Endothelial cell of umbilical vein (primary cell): ENCODE results near the gene PRSS3. TPM values are rescaled to one million over a fixed set of nuclear protein-coding genes. Genes with fewer than 3 reads are reported as not detected.
"Not testable (repeated sequence)": the region's sequence is repeated elsewhere in the genome, so short reads cannot be mapped to it uniquely, and the experiment has no call there.

Source experiments
- BruUV-seq: library from RNA; stranded (reverse); fragments of 400-500 nt; replicated peaks from 2 replicates; lab custom pipeline; 2021; lab: Mats Ljungman, UMichigan
- CTCF ChIA-PET: fragments of 300-600, 350-600 bp; sonication (Branson Sonifier 250); formaldehyde crosslinking; loops from one replicate; lab custom pipeline; 2021; ENCODE audit warnings: antibody characterized with exemption, inconsistent platforms; lab: Charles Lee
- POLR2A ChIA-PET: fragments of 300-600, 350-600 bp; sonication (Branson Sonifier 250); formaldehyde crosslinking; loops from one replicate; lab custom pipeline; 2021; ENCODE audit warnings: antibody characterized with exemption, inconsistent platforms; lab: Charles Lee
- DNase-seq: peaks from one replicate; pipeline ENCODE4 v3.0.0-alpha.2; 2011; ENCODE audit warnings: low read depth, low spot score
- FAIRE-seq: peaks from 2 replicates; lab custom pipeline; 2011; peaks lifted over from hg19 to GRCh38; lab: Jason Lieb, UNC
- H2AFZ ChIP-seq: 2 replicates; pipeline ENCODE4 v1.6.0; 2012; ENCODE audit warnings: low read depth, low read length, control low read depth, inconsistent platforms
- H3K27ac ChIP-seq: 2 replicates; pipeline ENCODE4 v1.5.1; 2011; ENCODE audit warnings: low read depth, mild to moderate bottlenecking, control low read depth, low read length, moderate library complexity; ENCODE audit not compliant: insufficient read depth
- H3K27me3 ChIP-seq, 2 experiments: 2 replicates each; pipeline versions ENCODE4 v1.6.0 to v1.6.1; 2011; ENCODE audit warnings: low read length in 2 of 2, mixed read lengths in 1 of 2; ENCODE audit not compliant: control insufficient read depth in 2 of 2, insufficient read depth in 2 of 2
- H3K36me3 ChIP-seq, 2 experiments: 2 replicates in 1 of 2; 3 replicates in 1 of 2; pipeline ENCODE4 v1.5.1; 2011; ENCODE audit warnings: low read length in 2 of 2, mild to moderate bottlenecking in 1 of 2, moderate library complexity in 1 of 2; ENCODE audit not compliant: control insufficient read depth in 2 of 2, insufficient read depth in 2 of 2; ENCODE audit errors: extremely low read depth in 1 of 2
- H3K4me1 ChIP-seq: 3 replicates; pipeline ENCODE4 v1.5.1; 2011; ENCODE audit warnings: mild to moderate bottlenecking, low read length; ENCODE audit not compliant: control insufficient read depth, insufficient read depth; ENCODE audit errors: extremely low read depth
- H3K4me2 ChIP-seq: 2 replicates; pipeline ENCODE4 v1.6.1; 2011; ENCODE audit warnings: low read length, control low read depth, mixed read lengths; ENCODE audit not compliant: insufficient read depth
- H3K4me3 ChIP-seq, 3 experiments: fragments of 200-600 bp in 1 of 3; sonication (generic), shearing (Covaris generic) in 1 of 3; replicated peaks in 1 of 3; 2 replicates each; pipeline ENCODE4 v1.5.1; 2011 to 2016; ENCODE audit warnings: control low read depth in 3 of 3, low read length in 3 of 3, mild to moderate bottlenecking in 2 of 3, inconsistent platforms in 1 of 3, low read depth in 1 of 3, moderate library complexity in 1 of 3; ENCODE audit not compliant: insufficient read depth in 1 of 3
- H3K79me2 ChIP-seq: 2 replicates; pipeline ENCODE4 v1.6.0; 2012; ENCODE audit warnings: low read length, inconsistent platforms; ENCODE audit not compliant: control insufficient read depth, insufficient read depth
- H3K9ac ChIP-seq: replicated peaks from 2 replicates; pipeline ENCODE3; 2011; ENCODE audit warnings: low read length, control low read depth; ENCODE audit not compliant: insufficient read depth; ENCODE audit errors: extremely low read depth
- H3K9me1 ChIP-seq: replicated peaks from 3 replicates; pipeline ENCODE4 v1.6.0; 2011; ENCODE audit warnings: mild to moderate bottlenecking, low read length; ENCODE audit not compliant: control insufficient read depth, insufficient read depth; ENCODE audit errors: extremely low read depth
- H3K9me3 ChIP-seq: replicated peaks from 2 replicates; pipeline ENCODE4 v1.5.1; 2012; ENCODE audit warnings: low read length, inconsistent platforms; ENCODE audit not compliant: control insufficient read depth, insufficient read depth
- H4K20me1 ChIP-seq: replicated peaks from 2 replicates; pipeline ENCODE3; 2011; ENCODE audit warnings: mild to moderate bottlenecking, low read length; ENCODE audit not compliant: control insufficient read depth, insufficient read depth; ENCODE audit errors: extremely low read depth
- EZH2 ChIP-seq: IDR thresholded peaks from 2 replicates; pipeline ENCODE4 v1.6.1; 2012; ENCODE audit warnings: borderline replicate concordance, low read depth, mild to moderate bottlenecking, moderate library complexity, low read length, inconsistent platforms; ENCODE audit not compliant: severe bottlenecking
- JUN ChIP-seq: IDR thresholded peaks from 2 replicates; pipeline ENCODE4 v1.6.1; 2011; ENCODE audit warnings: borderline replicate concordance, low read depth; ENCODE audit not compliant: insufficient read length, insufficient read depth
- dilution Hi-C: fragments of 300-500 bp; cut with MboI; formaldehyde crosslinking; loops from one replicate; pipeline ENCODE4 v1.15.0; 2019; ENCODE audit warnings: low sequenced_read_pairs; ENCODE audit not compliant: extremely low pct_ligation_motif_present
- intact Hi-C: fragments of 100-400 bp; cut with micrococcal nuclease; formaldehyde crosslinking; loops from one replicate; pipeline ENCODE4 v1.10.0; 2022
- polyA plus RNA-seq, 4 experiments: library from polyadenylated mRNA; depleted of rRNA in 3 of 4; stranded (reverse) in 3 of 4; unstranded in 1 of 4; fragments of >200 nt; gene quantifications; 2 replicates each; pipeline versions ENCODE4 v1.2.1 to v1.2.3, GENCODE V29; 2011 to 2012; ENCODE audit warnings: missing spikeins in 1 of 4
- total RNA-seq: library from RNA; stranded (reverse); gene quantifications from 2 replicates; pipeline ENCODE4 v1.2.3, GENCODE V29; 2021

The PRSS3 gene
- total and polyA plus RNA-seq, 2 donors (not counting 3 experiments of a cell fraction or from before 2014, with no cell fraction given), result 3.7 to 4.4 TPM

DNA sequence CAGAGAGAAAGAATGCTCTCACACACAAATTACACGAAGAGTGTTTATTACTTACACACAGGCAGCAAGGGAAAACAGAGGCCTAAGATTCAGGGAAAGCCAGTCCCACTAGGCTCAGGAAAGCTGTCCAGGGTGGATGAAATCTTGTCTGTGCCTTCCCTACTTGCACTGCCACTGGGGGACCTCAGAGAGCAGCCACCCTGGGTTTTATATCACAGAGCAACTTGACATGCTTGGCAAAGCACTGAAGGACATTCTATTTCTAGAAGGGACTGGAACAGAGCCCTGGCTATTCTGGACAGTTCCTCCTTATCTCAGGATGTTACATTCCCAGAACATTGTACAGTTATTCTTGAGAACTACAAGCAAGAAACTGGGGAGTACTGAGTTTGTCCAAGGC, 7.5 kb upstream of the PRSS3 start:
- intact Hi-C loops, result no loop called here
- TF ChIP-seq EZH2 (no peak), JUN (no peak)
- FAIRE-seq (no peak), DNase-seq (no peak)
- peaks cover 5% of the 10 kb centered on the region for H3K4me1 ChIP-seq
- ChIA-PET CTCF (interaction anchor here (1.0 to 2.5 kb wide), 7 partner anchors 9 to 286 kb away, joined by 3 to 15 read pairs (median 6); no protein-coding TSS in a partner anchor), POLR2A (no interaction called here)
- no peaks in the 10 kb centered on the region for H3K9me3 ChIP-seq
- H3K27ac ChIP-seq, result no peak overlapping the region
- no peaks in the 10 kb centered on the region for H3K9me1 ChIP-seq
- H3K4me3 ChIP-seq, result no peak overlapping the region
- H4K20me1 ChIP-seq, result no peaks in the 10 kb centered on the region
- H2AFZ ChIP-seq, result no peak overlapping the region
- H3K9ac ChIP-seq, result no peak overlapping the region
- dilution Hi-C loops, result no loop called here
- H3K79me2 ChIP-seq, result no peaks in the 10 kb centered on the region
- H3K36me3 ChIP-seq, result no peaks in the 10 kb centered on the region
- H3K4me2 ChIP-seq, result no peak overlapping the region
- no TSS peak for BruUV-seq
- no peaks in the 10 kb centered on the region for H3K27me3 ChIP-seq

- POLR2A ChIA-PET, H3K9ac ChIP-seq, H3K4me1 ChIP-seq, dilution Hi-C loops, H4K20me1 ChIP-seq, H3K4me3 ChIP-seq, H3K9me1 ChIP-seq, FAIRE-seq, H3K27ac ChIP-seq, H3K79me2 ChIP-seq, H2AFZ ChIP-seq, DNase-seq, H3K4me2 ChIP-seq, H3K36me3 ChIP-seq, intact Hi-C loops, BruUV-seq, H3K27me3 ChIP-seq, H3K9me3 ChIP-seq: not testable (repeated sequence)
- CTCF ChIA-PET, result interaction anchor here (2.5 kb wide), 1 partner anchor 11 kb away, joined by 15 read pairs; no protein-coding TSS in a partner anchor
These were observed 5.9 kb upstream of the PRSS3 start for GRCh38 chr9:33789429-33789828.
